ENCODE data around the gene ST3GAL3. TPM values are rescaled to one million over a fixed set of nuclear protein-coding genes. Genes with fewer than 3 reads are reported as not detected.

ST3GAL3 gene
- total and polyA plus RNA-seq, 10 of the 15 experiments (the other 5 are each of a cell fraction or from before 2014, with no cell fraction given), result 1.2 to 19.3 (median 11.0) TPM

GRCh38 chr1:43885279-43885801, 178.0 kb downstream of the ST3GAL3 start:
- Histone ChIP-seq H2AFZ (ENCODE audit: control insufficient read depth, low read depth, low read length) (no peak overlapping the region), H3K36me3 (ENCODE audit: control insufficient read depth in 2 of 2, insufficient read depth in 2 of 2, low read length in 1 of 2) (peaks cover 0 to 3% of the 10 kb centered on the region in 2 experiments; a peak in 2 of 4 replicates), H3K4me1 (ENCODE audit: control insufficient read depth, insufficient read depth, low read length) (no peaks in the 10 kb centered on the region), H3K79me2 (ENCODE audit: control insufficient read depth, insufficient read depth, low read length) (no peaks in the 10 kb centered on the region), H3K4me3 (no peak overlapping the region), H4K20me1 (ENCODE audit: control insufficient read depth, insufficient read depth) (no peaks in the 10 kb centered on the region), H3K9ac (ENCODE audit: control insufficient read depth, insufficient read depth, low read length) (no peak overlapping the region), H3K27ac (ENCODE audit: control insufficient read depth, insufficient read depth) (no peak overlapping the region), H3K27me3 (replicated peaks in 1 of 2; ENCODE audit: control insufficient read depth in 2 of 2, insufficient read depth in 2 of 2, low read length in 1 of 2) (no peaks in the 10 kb centered on the region), H3K4me2 (ENCODE audit: control insufficient read depth, insufficient read depth) (no peak overlapping the region), H3K9me3 (replicated peaks; ENCODE audit: control insufficient read depth, insufficient read depth, low read length) (no peaks in the 10 kb centered on the region)
- SMC1A ChIA-PET (ENCODE audit: uncharacterized antibody, unreplicated experiment), result interaction anchor here (0.8 kb wide), 1 partner anchor 236 kb away, joined by 4 read pairs; no protein-coding TSS in a partner anchor
- in situ Hi-C loops (cut with MboI), result no loop called here
- TF ChIP-seq PAX5 (IDR thresholded peaks at IDR 0.05; ENCODE audit: borderline replicate concordance, low read depth, low read length), result no peak
- TF ChIP-seq KDM1A (IDR thresholded peaks at IDR 0.05; ENCODE audit: borderline replicate concordance), result no peak
- no peak for TF ChIP-seq FOXM1 (IDR thresholded peaks at IDR 0.05; ENCODE audit: low read depth, low read length)
- no peak for TF ChIP-seq ETV6 (conservative IDR thresholded peaks at IDR 0.05 in 1 of 2, IDR thresholded peaks at IDR 0.05 in 1 of 2; ENCODE audit: borderline replicate concordance in 1 of 2, low read depth in 1 of 2)
- no peak for TF ChIP-seq PBX3 (IDR thresholded peaks at IDR 0.05; ENCODE audit: insufficient replicate concordance, low read depth, low read length)
- no peak for TF ChIP-seq CHD1 (IDR thresholded peaks at IDR 0.05; ENCODE audit: low read depth, low read length)
- POLR2A ChIA-PET, result interaction anchor here (0.6 kb wide), 1 partner anchor 231 kb away, joined by 4 read pairs; no protein-coding TSS in a partner anchor
- no TSS peak for BruUV-seq (replicated peaks)
- WGBS (ENCODE audit: insufficient coverage, insufficient replicate concordance, low lambda C conversion rate, missing lambda C conversion rate), result 85% methylated on average over 4 of the region's 12 CpGs
- no peak for DNase-seq (ENCODE audit: low read depth, low spot score)
- CTCF ChIA-PET, result interaction anchor here (0.8 kb wide), 1 partner anchor 122 kb away, joined by 3 read pairs; no protein-coding TSS in a partner anchor
- intact Hi-C loops (cut with micrococcal nuclease; ENCODE audit: unreplicated experiment), result no loop called here
- no peak for FAIRE-seq
- RAD21 ChIA-PET (ENCODE audit: unreplicated experiment), result no interaction called here
- no peak for ATAC-seq

DNA sequence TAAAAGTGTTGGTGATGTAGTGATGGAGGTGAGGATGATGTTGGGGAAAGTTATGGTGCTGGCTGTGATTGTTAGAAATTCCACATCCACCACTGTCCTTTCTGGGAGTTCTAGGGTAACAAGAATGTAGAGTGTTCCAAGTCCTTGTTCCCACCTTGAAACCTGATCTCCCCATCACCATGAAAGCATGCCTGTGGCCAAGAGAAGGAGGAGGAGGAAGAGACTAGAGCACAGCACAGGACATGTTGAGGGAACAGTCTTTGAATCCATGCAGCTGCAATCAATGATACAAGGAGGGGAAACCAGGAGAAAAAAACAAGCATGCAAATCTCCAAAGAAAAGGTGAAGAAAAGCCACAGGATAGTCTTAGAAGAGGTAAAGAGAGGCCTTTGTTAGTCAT, 180.4 kb downstream of the ST3GAL3 start:
- in situ Hi-C loops (cut with MboI), result no loop called here
- TF ChIP-seq POLR2AphosphoS2 (IDR thresholded peaks at IDR 0.05; ENCODE audit: low read depth, low read length) (no peak), MEF2B (IDR thresholded peaks at IDR 0.05; ENCODE audit: partially characterized antibody, poor library complexity, severe bottlenecking) (no peak), CBFB (IDR thresholded peaks at IDR 0.05; ENCODE audit: low read depth) (no peak), RB1 (IDR thresholded peaks at IDR 0.05; ENCODE audit: borderline replicate concordance) (no peak), FOXK2 (IDR thresholded peaks at IDR 0.05) (no peak), GATAD2B (conservative IDR thresholded peaks at IDR 0.05; ENCODE audit: low read depth) (no peak), LARP7 (IDR thresholded peaks at IDR 0.05) (no peak)
- TF ChIP-seq, protein P1, sequence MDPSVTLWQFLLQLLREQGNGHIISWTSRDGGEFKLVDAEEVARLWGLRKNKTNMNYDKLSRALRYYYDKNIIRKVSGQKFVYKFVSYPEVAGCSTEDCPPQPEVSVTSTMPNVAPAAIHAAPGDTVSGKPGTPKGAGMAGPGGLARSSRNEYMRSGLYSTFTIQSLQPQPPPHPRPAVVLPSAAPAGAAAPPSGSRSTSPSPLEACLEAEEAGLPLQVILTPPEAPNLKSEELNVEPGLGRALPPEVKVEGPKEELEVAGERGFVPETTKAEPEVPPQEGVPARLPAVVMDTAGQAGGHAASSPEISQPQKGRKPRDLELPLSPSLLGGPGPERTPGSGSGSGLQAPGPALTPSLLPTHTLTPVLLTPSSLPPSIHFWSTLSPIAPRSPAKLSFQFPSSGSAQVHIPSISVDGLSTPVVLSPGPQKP (IDR thresholded peaks at IDR 0.05; ENCODE audit: low read depth, low read length), result no peak
- TF ChIP-seq, protein P2, sequence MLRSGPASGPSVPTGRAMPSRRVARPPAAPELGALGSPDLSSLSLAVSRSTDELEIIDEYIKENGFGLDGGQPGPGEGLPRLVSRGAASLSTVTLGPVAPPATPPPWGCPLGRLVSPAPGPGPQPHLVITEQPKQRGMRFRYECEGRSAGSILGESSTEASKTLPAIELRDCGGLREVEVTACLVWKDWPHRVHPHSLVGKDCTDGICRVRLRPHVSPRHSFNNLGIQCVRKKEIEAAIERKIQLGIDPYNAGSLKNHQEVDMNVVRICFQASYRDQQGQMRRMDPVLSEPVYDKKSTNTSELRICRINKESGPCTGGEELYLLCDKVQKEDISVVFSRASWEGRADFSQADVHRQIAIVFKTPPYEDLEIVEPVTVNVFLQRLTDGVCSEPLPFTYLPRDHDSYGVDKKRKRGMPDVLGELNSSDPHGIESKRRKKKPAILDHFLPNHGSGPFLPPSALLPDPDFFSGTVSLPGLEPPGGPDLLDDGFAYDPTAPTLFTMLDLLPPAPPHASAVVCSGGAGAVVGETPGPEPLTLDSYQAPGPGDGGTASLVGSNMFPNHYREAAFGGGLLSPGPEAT (IDR thresholded peaks at IDR 0.05; ENCODE audit: low read depth), result no peak

More for the DNA sequence above, 180.4 kb downstream of the ST3GAL3 start:
- Histone ChIP-seq H3K4me3 (no peak overlapping the region), H2AFZ (ENCODE audit: control insufficient read depth, low read depth, low read length) (no peak overlapping the region), H4K20me1 (ENCODE audit: control insufficient read depth, insufficient read depth) (no peaks in the 10 kb centered on the region), H3K9me3 (replicated peaks; ENCODE audit: control insufficient read depth, insufficient read depth, low read length) (no peaks in the 10 kb centered on the region), H3K4me1 (ENCODE audit: control insufficient read depth, insufficient read depth, low read length) (no peaks in the 10 kb centered on the region), H3K79me2 (ENCODE audit: control insufficient read depth, insufficient read depth, low read length) (no peaks in the 10 kb centered on the region), H3K27me3 (replicated peaks in 1 of 2; ENCODE audit: control insufficient read depth in 2 of 2, insufficient read depth in 2 of 2, low read length in 1 of 2) (no peaks in the 10 kb centered on the region), H3K9ac (ENCODE audit: control insufficient read depth, insufficient read depth, low read length) (no peak overlapping the region), H3K27ac (ENCODE audit: control insufficient read depth, insufficient read depth) (no peak overlapping the region), H3K36me3 (ENCODE audit: control insufficient read depth in 2 of 2, insufficient read depth in 2 of 2, low read length in 1 of 2) (peaks cover 0 to 3% of the 10 kb centered on the region in 2 experiments; a peak in 1 of 4 replicates), H3K4me2 (ENCODE audit: control insufficient read depth, insufficient read depth) (no peak overlapping the region)
- ATAC-seq (no peak), FAIRE-seq (no peak), DNase-seq (ENCODE audit: low read depth, low spot score) (no peak)
- RAD21 ChIA-PET (ENCODE audit: unreplicated experiment), result no interaction called here
- intact Hi-C loops (cut with micrococcal nuclease; ENCODE audit: unreplicated experiment), result no loop called here
- SMC1A ChIA-PET (ENCODE audit: uncharacterized antibody, unreplicated experiment), result no interaction called here
- BruUV-seq (replicated peaks), result no TSS peak
- POLR2A ChIA-PET, result no interaction called here
- CTCF ChIA-PET, result no interaction called here

Data from GM12878 (cell line).